Endodermal cell (in vitro differentiated cells): ENCODE results near the gene RNF5. TPM values are rescaled to one million over a fixed set of nuclear protein-coding genes. Genes with fewer than 3 reads are reported as not detected.

ENCODE experiments used
- DNase-seq: peaks from one replicate; pipeline ENCODE4 v3.0.0-alpha.2; 2017
- H3K27ac ChIP-seq: 2 replicates; pipeline ENCODE4 v1.5.1; 2013; ENCODE audit warnings: mild to moderate bottlenecking, low read depth, low read length, moderate library complexity
- H3K27me3 ChIP-seq: 2 replicates; pipeline ENCODE4 v1.6.1; 2013; ENCODE audit warnings: mild to moderate bottlenecking, low read length, moderate library complexity; ENCODE audit not compliant: insufficient read depth, control insufficient read depth, poor library complexity, severe bottlenecking
- H3K36me3 ChIP-seq: 2 replicates; pipeline ENCODE4 v1.7.0; 2013; ENCODE audit warnings: mild to moderate bottlenecking, low read length, moderate library complexity; ENCODE audit not compliant: control insufficient read depth, insufficient read depth
- H3K4me1 ChIP-seq: one replicate; pipeline ENCODE4 v1.7.0; 2013; ENCODE audit warnings: low read length; ENCODE audit not compliant: control insufficient read depth, insufficient read depth
- H3K4me3 ChIP-seq: 2 replicates; pipeline ENCODE4 v1.5.1; 2013; ENCODE audit warnings: mild to moderate bottlenecking, low read length, moderate library complexity
- H3K9ac ChIP-seq: 2 replicates; pipeline ENCODE4 v1.6.1; 2013; ENCODE audit warnings: mild to moderate bottlenecking, low read length, moderate library complexity; ENCODE audit not compliant: poor library complexity, severe bottlenecking; ENCODE audit errors: extremely low read depth
- H3K9me3 ChIP-seq: 2 replicates; pipeline ENCODE4 v1.6.1; 2013; ENCODE audit warnings: mild to moderate bottlenecking, low read length, moderate library complexity; ENCODE audit not compliant: control insufficient read depth
- H3K27ac Mint-ChIP-seq: 2 replicates; pipeline ENCODE4 v1.8.0; 2020; ENCODE audit warnings: mixed read lengths
- H3K27me3 Mint-ChIP-seq: 2 replicates; pipeline ENCODE4 v1.8.0; 2021; ENCODE audit warnings: mild to moderate bottlenecking, mixed read lengths; ENCODE audit not compliant: insufficient read depth
- H3K36me3 Mint-ChIP-seq: 2 replicates; pipeline ENCODE4 v1.8.0; 2020; ENCODE audit warnings: low read depth, mixed read lengths
- H3K4me1 Mint-ChIP-seq: 2 replicates; pipeline ENCODE4 v1.8.0; 2020; ENCODE audit warnings: mixed read lengths
- H3K4me3 Mint-ChIP-seq: 2 replicates; pipeline ENCODE4 v1.8.0; 2020; ENCODE audit warnings: mild to moderate bottlenecking, moderate library complexity, mixed read lengths
- H3K9me3 Mint-ChIP-seq: 2 replicates; pipeline ENCODE4 v1.8.0; 2020; ENCODE audit warnings: mild to moderate bottlenecking, mixed read lengths
- WGBS, 2 experiments: methylation state at CpG; one replicate each; pipeline versions ENCODE4 v1.1.5 to v1.1.7; 2013; ENCODE audit warnings: missing lambda C conversion rate in 2 of 2, mixed read lengths in 1 of 2; ENCODE audit not compliant: insufficient coverage in 1 of 2, insufficient read length in 1 of 2; 5-methylcytosine and 5-hydroxymethylcytosine counted together
- total RNA-seq, 2 donors: library from RNA; stranded (reverse); fragmentation: NEBNext Ultra II Directional in 1 of 2; extraction: Animal tissue kit (Norgen Biotek cat#: 25700) in 1 of 2; gene quantifications; 2 replicates in 1 of 2; 3 replicates in 1 of 2; pipeline ENCODE4 v1.2.1, GENCODE V29; 2021
- TF ChIP-seq, protein P1 (sequence below): fragments of 200-600 bp; sonication (generic); conservative IDR thresholded peaks from 2 replicates; pipeline ENCODE4 v1.5.0; 2021; ENCODE audit warnings: antibody characterized with exemption, mild to moderate bottlenecking

Gene RNF5
- total RNA-seq, 2 donors from 2014 or later: 68.0 to 71.3 TPM

DNA sequence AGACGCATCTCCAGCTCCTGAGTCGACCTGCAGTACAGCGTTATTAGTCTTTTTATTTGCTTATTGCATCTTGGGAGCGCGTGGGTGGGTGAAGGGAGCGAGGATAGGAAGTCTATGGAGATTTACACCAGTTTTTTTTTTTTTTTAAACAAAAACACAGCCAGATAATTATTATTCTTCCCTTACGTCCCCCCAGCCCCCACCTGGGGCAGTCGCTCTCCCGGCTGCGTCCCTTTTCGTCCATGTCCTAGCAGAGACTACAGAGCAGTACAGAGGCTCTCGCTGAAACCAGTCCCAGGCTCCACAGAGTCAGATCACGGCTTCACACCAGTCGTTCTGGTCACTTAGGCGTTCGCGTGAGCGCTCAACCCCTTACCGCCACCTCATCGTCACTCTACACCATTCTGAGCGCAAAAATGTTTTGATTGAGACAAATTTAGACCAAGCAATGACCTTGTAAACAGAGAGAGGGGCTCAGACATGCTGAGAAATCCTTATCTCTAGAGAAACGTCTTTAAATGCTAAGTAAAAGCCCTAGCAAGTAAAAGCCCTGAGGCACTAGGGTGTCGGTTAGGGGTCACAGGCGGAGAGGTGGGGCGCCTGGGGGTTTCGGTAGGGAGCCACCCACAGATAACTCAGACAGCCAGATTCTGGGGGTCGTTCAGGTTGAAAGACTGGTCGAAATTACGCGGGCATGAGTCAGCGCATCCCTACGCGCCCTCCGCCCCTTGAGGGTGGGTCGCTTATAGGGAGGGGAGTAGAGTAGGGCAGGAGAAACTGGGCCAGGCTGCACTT lies 25.2 kb upstream of the RNF5 start:
- Histone ChIP-seq H3K9ac (peak overlapping the region; percentile 94), H3K9me3 (peaks cover 10% of the 10 kb centered on the region), H3K27ac (peak overlapping the region; percentile 77), H3K4me1 (peaks cover 11% of the 10 kb centered on the region), H3K36me3 (peaks cover 25% of the 10 kb centered on the region), H3K27me3 (no peaks in the 10 kb centered on the region), H3K4me3 (peak overlapping the region; percentile 98)
- H3K4me3 Mint-ChIP-seq: peak overlapping the region; percentile 97
- TF ChIP-seq, protein P1, sequence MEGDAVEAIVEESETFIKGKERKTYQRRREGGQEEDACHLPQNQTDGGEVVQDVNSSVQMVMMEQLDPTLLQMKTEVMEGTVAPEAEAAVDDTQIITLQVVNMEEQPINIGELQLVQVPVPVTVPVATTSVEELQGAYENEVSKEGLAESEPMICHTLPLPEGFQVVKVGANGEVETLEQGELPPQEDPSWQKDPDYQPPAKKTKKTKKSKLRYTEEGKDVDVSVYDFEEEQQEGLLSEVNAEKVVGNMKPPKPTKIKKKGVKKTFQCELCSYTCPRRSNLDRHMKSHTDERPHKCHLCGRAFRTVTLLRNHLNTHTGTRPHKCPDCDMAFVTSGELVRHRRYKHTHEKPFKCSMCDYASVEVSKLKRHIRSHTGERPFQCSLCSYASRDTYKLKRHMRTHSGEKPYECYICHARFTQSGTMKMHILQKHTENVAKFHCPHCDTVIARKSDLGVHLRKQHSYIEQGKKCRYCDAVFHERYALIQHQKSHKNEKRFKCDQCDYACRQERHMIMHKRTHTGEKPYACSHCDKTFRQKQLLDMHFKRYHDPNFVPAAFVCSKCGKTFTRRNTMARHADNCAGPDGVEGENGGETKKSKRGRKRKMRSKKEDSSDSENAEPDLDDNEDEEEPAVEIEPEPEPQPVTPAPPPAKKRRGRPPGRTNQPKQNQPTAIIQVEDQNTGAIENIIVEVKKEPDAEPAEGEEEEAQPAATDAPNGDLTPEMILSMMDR: no peak
- H3K4me1 Mint-ChIP-seq: peaks cover 38% of the 10 kb centered on the region
- WGBS, 2 experiments: 2 to 9% methylated on average over 22 to 35 of the region's 35 CpGs
- peak overlapping the region; percentile 98 for H3K27ac Mint-ChIP-seq
- peaks cover 32% of the 10 kb centered on the region for H3K27me3 Mint-ChIP-seq
- DNase-seq: peak; percentile 90
- peaks cover 26% of the 10 kb centered on the region for H3K36me3 Mint-ChIP-seq
- peaks cover 7% of the 10 kb centered on the region for H3K9me3 Mint-ChIP-seq

DNA sequence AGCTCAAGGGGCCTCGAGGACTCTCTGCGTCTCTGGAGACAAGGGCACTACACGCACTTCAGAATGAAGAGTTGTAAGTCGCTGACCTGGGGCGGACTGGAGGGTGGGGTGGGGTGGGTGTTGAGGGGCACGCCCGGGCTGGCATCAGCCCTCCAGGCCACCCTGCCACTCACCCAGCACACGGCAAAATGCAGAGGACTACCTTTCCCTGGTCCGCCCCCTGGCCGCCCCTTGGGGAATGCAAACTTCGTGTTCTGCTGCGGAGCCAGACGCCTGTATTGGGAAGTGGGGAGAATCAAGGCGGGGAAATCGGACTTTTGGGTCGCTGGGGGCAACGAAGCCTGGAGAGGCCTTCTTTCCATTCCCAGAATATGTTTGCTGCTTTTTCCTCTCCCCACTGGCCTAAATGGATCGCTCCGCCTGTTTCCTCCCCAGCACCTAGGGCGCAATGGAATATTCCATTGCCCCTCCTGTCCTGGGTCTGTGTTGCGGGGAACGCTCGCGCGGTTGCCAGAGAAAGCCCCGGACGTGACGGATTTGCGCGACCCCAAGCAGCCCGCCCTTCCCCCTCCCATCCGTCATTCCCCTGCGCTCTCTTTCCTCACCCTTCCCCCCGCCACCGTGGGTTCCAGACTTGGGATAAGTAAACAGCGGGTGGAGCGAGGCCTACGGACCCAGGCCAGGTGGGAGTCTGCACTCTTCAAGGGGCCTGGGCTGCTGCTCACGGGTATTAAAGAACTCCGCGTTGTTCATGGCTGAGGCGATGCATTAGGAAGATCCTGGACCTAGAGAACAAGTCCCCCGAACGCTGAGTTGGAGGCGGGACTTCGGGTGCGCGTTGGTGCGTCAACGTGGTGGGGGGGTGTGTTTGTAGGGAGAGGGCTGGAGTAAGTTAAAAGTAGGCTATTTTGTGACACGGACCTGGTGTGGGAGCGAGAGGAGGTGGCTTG lies 24.4 kb upstream of the RNF5 start, which contains the start of gene PPT2:
TSS of gene PPT2 (plus strand) at position 578 of the 950 bp plus-strand sequence. CDS start 454 bp downstream, outside the sequence.
- Histone ChIP-seq H3K9ac (peak within 1 kb of the TSS; percentile 94), H3K36me3 (peaks cover 34% of the 10 kb centered on the region), H3K9me3 (peaks cover 16% of the 10 kb centered on the region), H3K4me3 (peak within 1 kb of the TSS; percentile 98), H3K4me1 (peaks cover 11% of the 10 kb centered on the region), H3K27ac (peak within 1 kb of the TSS; percentile 77), H3K27me3 (no peaks in the 10 kb centered on the region)
- H3K27ac Mint-ChIP-seq: peak within 1 kb of the TSS; percentile 98
- DNase-seq: peak; percentile 95
- 0% methylated on average over 13 to 50 of the region's 52 CpGs for WGBS, 2 experiments
- H3K36me3 Mint-ChIP-seq: peaks cover 35% of the 10 kb centered on the region
- peaks cover 40% of the 10 kb centered on the region for H3K4me1 Mint-ChIP-seq
- H3K4me3 Mint-ChIP-seq: peak within 1 kb of the TSS; percentile 97
- TF ChIP-seq, protein P1: peak; percentile 63
- H3K9me3 Mint-ChIP-seq: peaks cover 11% of the 10 kb centered on the region
- peaks cover 27% of the 10 kb centered on the region for H3K27me3 Mint-ChIP-seq

DNA sequence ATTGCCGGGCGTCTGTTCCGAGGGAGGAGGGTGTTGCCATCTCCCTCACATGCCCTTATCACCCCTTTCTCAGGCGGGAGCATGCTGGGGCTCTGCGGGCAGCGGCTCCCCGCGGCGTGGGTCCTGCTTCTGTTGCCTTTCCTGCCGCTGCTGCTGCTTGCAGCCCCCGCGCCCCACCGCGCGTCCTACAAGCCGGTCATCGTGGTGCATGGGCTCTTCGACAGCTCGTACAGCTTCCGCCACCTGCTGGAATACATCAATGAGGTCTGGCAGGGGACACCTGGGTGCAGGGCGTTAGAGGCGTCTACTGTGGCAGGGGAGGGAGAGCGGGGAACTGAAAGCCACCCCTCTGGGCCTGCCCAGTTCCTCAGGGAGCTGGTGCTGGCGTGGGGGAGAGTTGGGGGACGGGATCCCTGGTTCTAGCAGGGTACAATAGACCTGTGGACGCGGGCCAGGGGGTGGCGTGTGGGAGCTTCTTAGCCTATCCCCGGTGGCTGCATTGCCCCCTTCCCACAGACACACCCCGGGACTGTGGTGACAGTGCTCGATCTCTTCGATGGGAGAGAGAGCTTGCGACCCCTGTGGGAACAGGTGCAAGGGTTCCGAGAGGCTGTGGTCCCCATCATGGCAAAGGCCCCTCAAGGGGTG lies 23.6 kb upstream of the RNF5 start:
- peaks cover 11% of the 10 kb centered on the region for H3K4me1 ChIP-seq
- peak overlapping the region; percentile 94 for H3K9ac ChIP-seq
- Mint-ChIP-seq H3K36me3 (peaks cover 41% of the 10 kb centered on the region), H3K27me3 (peaks cover 22% of the 10 kb centered on the region), H3K27ac (peak overlapping the region; percentile 98), H3K4me3 (peak overlapping the region; percentile 97), H3K4me1 (peaks cover 40% of the 10 kb centered on the region), H3K9me3 (peaks cover 11% of the 10 kb centered on the region)
- WGBS, 2 experiments: 16 to 29% methylated on average over 23 to 34 of the region's 34 CpGs
- H3K27ac ChIP-seq: peak overlapping the region; percentile 75
- DNase-seq: peak; percentile 91
- TF ChIP-seq, protein P1: peak; percentile 77
- H3K36me3 ChIP-seq: peaks cover 36% of the 10 kb centered on the region
- H3K27me3 ChIP-seq: no peaks in the 10 kb centered on the region
- H3K9me3 ChIP-seq: peaks cover 16% of the 10 kb centered on the region
- H3K4me3 ChIP-seq: peak overlapping the region; percentile 98
